GM21825 (cell line): ENCODE measurements around the gene RAD9A.

ENCODE experiments used
- ATAC-seq: cut with Tn5 transposase; IDR thresholded peaks from one replicate; pipeline ENCODE4 v1.9.1; 2021; ENCODE audit warnings: mild to moderate bottlenecking, moderate library complexity; ENCODE audit not compliant: unreplicated experiment

The RAD9A gene

GRCh38 chr11:67437809-67438157 lies 46.0 kb downstream of the RAD9A start:
- ATAC-seq: no peak

GRCh38 chr11:67438158-67438902 lies 46.5 kb downstream of the RAD9A start:
- ATAC-seq: no peak

- ATAC-seq: no peak
These were observed 47.8 kb downstream of the RAD9A start for GRCh38 chr11:67439321-67440228.

- ATAC-seq: no peak
These were observed 48.7 kb downstream of the RAD9A start for GRCh38 chr11:67440229-67441097.

GRCh38 chr11:67441098-67441563 lies 49.3 kb downstream of the RAD9A start:
- no peak for ATAC-seq

GRCh38 chr11:67441731-67442351 lies 50.1 kb downstream of the RAD9A start:
- no peak for ATAC-seq

- ATAC-seq: no peak
These were observed 51.0 kb downstream of the RAD9A start for GRCh38 chr11:67442504-67443404.

GRCh38 chr11:67445515-67445914 lies 53.7 kb downstream of the RAD9A start:
- no peak for ATAC-seq
